ENCODE data around the gene RLN3. TPM values are rescaled to one million over a fixed set of nuclear protein-coding genes. Genes with fewer than 3 reads are reported as not detected.
A peak's percentile ranks its signal among the peaks of the same experiment; 100 is the strongest.

Gene RLN3
- total and polyA plus RNA-seq, 9 of the 15 experiments (the other 6 are each of a cell fraction or from before 2014, with no cell fraction given): 0.31 to 1.2 (median 0.71) TPM; not detected in 6

DNA sequence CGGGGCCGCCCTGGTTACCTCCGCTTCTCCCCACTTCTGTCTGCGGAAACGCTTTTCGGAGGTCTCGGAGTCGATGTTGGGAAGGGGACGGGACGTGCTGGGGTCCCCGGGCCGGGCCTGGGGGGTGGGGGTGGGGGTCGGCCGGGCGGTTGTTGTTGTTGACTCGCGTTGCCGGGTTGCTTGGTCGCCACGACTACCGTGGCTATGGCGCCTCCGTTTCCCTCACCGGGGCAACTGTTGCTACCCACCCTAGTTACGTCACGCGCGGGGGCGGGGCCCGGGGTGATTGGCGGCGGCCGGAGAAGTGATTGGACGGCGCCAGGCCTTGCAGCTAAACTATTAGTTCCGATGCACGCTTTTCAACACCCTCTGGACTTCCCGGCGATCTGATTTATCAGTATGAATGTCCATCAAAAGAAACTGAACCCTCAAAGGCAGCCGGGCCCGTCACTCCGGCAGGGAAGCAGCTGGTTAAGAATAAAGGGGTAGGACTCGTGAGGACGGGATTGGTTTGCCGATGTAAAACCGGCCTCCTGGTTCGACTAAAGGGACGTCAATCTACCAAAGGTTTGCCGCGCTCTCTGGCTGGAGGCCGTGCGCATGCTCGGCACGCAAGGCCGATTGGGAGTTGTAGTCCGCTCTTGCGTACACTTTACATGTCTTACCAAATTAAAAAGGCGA lies 21.7 kb upstream of the RLN3 start, which contains the start of gene RFX1 (continued):
- TF ChIP-seq, protein P1, sequence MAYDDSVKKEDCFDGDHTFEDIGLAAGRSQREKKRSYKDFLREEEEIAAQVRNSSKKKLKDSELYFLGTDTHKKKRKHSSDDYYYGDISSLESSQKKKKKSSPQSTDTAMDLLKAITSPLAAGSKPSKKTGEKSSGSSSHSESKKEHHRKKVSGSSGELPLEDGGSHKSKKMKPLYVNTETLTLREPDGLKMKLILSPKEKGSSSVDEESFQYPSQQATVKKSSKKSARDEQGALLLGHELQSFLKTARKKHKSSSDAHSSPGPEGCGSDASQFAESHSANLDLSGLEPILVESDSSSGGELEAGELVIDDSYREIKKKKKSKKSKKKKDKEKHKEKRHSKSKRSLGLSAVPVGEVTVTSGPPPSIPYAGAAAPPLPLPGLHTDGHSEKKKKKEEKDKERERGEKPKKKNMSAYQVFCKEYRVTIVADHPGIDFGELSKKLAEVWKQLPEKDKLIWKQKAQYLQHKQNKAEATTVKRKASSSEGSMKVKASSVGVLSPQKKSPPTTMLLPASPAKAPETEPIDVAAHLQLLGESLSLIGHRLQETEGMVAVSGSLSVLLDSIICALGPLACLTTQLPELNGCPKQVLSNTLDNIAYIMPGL (CRISPR knock-in tag; IDR thresholded peaks at IDR 0.05): no peak
- no peak for TF ChIP-seq ZNF175 (CRISPR knock-in tag; IDR thresholded peaks at IDR 0.05; ENCODE audit: low read depth)
- TF ChIP-seq E2F3 (CRISPR knock-in tag; IDR thresholded peaks at IDR 0.05): peak; percentile 96
- TF ChIP-seq, protein P2, sequence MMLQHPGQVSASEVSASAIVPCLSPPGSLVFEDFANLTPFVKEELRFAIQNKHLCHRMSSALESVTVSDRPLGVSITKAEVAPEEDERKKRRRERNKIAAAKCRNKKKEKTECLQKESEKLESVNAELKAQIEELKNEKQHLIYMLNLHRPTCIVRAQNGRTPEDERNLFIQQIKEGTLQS (IDR thresholded peaks at IDR 0.05): no peak
- TF ChIP-seq, protein P2 (CRISPR knock-in tag; conservative IDR thresholded peaks at IDR 0.05): no peak
- no peak for TF ChIP-seq HOXB6 (CRISPR knock-in tag; IDR thresholded peaks at IDR 0.05; ENCODE audit: borderline replicate concordance)
- TF ChIP-seq HIVEP1 (CRISPR knock-in tag; IDR thresholded peaks at IDR 0.05): no peak
- no peak for TF ChIP-seq NFE2 (IDR thresholded peaks at IDR 0.05; ENCODE audit: low read depth)
- no peak for TF ChIP-seq TRIM24 (IDR thresholded peaks at IDR 0.05)
- TF ChIP-seq POLR2AphosphoS2 (IDR thresholded peaks at IDR 0.05; ENCODE audit: low read length): no peak
- TF ChIP-seq ZFP36 (IDR thresholded peaks at IDR 0.05; ENCODE audit: low read depth, low read length, partially characterized antibody): no peak
- no peak for TF ChIP-seq SRSF7 (optimal IDR thresholded peaks at IDR 0.05; ENCODE audit: low read depth, low read length)
- TF ChIP-seq, protein P3, sequence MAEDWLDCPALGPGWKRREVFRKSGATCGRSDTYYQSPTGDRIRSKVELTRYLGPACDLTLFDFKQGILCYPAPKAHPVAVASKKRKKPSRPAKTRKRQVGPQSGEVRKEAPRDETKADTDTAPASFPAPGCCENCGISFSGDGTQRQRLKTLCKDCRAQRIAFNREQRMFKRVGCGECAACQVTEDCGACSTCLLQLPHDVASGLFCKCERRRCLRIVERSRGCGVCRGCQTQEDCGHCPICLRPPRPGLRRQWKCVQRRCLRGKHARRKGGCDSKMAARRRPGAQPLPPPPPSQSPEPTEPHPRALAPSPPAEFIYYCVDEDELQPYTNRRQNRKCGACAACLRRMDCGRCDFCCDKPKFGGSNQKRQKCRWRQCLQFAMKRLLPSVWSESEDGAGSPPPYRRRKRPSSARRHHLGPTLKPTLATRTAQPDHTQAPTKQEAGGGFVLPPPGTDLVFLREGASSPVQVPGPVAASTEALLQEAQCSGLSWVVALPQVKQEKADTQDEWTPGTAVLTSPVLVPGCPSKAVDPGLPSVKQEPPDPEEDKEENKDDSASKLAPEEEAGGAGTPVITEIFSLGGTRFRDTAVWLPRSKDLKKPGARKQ (CRISPR knock-in tag; IDR thresholded peaks at IDR 0.05): no peak
- TF ChIP-seq ZNF24 (IDR thresholded peaks at IDR 0.05): no peak
- TF ChIP-seq FOXM1 (IDR thresholded peaks at IDR 0.05; ENCODE audit: low read depth): peak; percentile 82; the same call in 1 of the 2 replicates
- TF ChIP-seq FOXM1 (CRISPR knock-in tag; IDR thresholded peaks at IDR 0.05; ENCODE audit: low read depth): no peak
- TF ChIP-seq, protein P4, sequence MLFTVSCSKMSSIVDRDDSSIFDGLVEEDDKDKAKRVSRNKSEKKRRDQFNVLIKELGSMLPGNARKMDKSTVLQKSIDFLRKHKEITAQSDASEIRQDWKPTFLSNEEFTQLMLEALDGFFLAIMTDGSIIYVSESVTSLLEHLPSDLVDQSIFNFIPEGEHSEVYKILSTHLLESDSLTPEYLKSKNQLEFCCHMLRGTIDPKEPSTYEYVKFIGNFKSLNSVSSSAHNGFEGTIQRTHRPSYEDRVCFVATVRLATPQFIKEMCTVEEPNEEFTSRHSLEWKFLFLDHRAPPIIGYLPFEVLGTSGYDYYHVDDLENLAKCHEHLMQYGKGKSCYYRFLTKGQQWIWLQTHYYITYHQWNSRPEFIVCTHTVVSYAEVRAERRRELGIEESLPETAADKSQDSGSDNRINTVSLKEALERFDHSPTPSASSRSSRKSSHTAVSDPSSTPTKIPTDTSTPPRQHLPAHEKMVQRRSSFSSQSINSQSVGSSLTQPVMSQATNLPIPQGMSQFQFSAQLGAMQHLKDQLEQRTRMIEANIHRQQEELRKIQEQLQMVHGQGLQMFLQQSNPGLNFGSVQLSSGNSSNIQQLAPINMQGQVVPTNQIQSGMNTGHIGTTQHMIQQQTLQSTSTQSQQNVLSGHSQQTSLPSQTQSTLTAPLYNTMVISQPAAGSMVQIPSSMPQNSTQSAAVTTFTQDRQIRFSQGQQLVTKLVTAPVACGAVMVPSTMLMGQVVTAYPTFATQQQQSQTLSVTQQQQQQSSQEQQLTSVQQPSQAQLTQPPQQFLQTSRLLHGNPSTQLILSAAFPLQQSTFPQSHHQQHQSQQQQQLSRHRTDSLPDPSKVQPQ (CRISPR knock-in tag; IDR thresholded peaks at IDR 0.05; ENCODE audit: borderline replicate concordance): no peak
- TF ChIP-seq, protein P5, sequence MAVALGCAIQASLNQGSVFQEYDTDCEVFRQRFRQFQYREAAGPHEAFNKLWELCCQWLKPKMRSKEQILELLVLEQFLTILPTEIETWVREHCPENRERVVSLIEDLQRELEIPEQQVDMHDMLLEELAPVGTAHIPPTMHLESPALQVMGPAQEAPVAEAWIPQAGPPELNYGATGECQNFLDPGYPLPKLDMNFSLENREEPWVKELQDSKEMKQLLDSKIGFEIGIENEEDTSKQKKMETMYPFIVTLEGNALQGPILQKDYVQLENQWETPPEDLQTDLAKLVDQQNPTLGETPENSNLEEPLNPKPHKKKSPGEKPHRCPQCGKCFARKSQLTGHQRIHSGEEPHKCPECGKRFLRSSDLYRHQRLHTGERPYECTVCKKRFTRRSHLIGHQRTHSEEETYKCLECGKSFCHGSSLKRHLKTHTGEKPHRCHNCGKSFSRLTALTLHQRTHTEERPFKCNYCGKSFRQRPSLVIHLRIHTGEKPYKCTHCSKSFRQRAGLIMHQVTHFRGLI (CRISPR knock-in tag; IDR thresholded peaks at IDR 0.05): no peak
- no peak; the same call in 1 of the 2 replicates for TF ChIP-seq RFX5 (IDR thresholded peaks at IDR 0.05; ENCODE audit: low read depth, low read length)
- no peak for TF ChIP-seq MCM2 (IDR thresholded peaks at IDR 0.05; ENCODE audit: low read depth)
- TF ChIP-seq ETV5 (CRISPR knock-in tag; IDR thresholded peaks at IDR 0.05; ENCODE audit: low read depth): no peak
- TF ChIP-seq ARNT (IDR thresholded peaks at IDR 0.05): no peak

All from K562 (cell line).